Testis (tissue), 2 donors: ENCODE data around the gene LRP2.

ENCODE experiments used
- POLR2A ChIP-seq: fragments of 450-650 bp; IDR thresholded peaks from one replicate; pipeline ENCODE4 v1.6.1; 2017; ENCODE audit warnings: antibody characterized with exemption, mild to moderate bottlenecking, moderate library complexity
- TF ChIP-seq, protein P1 (sequence below), 3 experiments: fragments of 450-650 bp in 2 of 3; fragments of 200-600 bp in 1 of 3; sonication (generic) in 1 of 3; IDR thresholded peaks; one replicate each; pipeline ENCODE4 v1.5.1; 2016 to 2019; ENCODE audit warnings: antibody characterized with exemption in 3 of 3, mild to moderate bottlenecking in 2 of 3, moderate library complexity in 1 of 3

- TF ChIP-seq, protein P1, sequence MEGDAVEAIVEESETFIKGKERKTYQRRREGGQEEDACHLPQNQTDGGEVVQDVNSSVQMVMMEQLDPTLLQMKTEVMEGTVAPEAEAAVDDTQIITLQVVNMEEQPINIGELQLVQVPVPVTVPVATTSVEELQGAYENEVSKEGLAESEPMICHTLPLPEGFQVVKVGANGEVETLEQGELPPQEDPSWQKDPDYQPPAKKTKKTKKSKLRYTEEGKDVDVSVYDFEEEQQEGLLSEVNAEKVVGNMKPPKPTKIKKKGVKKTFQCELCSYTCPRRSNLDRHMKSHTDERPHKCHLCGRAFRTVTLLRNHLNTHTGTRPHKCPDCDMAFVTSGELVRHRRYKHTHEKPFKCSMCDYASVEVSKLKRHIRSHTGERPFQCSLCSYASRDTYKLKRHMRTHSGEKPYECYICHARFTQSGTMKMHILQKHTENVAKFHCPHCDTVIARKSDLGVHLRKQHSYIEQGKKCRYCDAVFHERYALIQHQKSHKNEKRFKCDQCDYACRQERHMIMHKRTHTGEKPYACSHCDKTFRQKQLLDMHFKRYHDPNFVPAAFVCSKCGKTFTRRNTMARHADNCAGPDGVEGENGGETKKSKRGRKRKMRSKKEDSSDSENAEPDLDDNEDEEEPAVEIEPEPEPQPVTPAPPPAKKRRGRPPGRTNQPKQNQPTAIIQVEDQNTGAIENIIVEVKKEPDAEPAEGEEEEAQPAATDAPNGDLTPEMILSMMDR (IDR thresholded peaks at IDR 0.05) = no peak
- TF ChIP-seq POLR2A = no peak
Observed at GRCh38 chr2:169159686-169160085, 202.6 kb downstream of the LRP2 start.
